ENCODE measurements around the gene ADARB2.

Gene ADARB2

GRCh38 chr10:1200866-1201807 is 536.2 kb downstream of the ADARB2 start (continued):
- TF ChIP-seq ZNF274 (IDR thresholded peaks at IDR 0.05; ENCODE audit: low read length) (no peak), ZNF274 (tag by site-specific recombination; IDR thresholded peaks at IDR 0.05; ENCODE audit: borderline replicate concordance) (no peak), HOXC10 (CRISPR knock-in tag; IDR thresholded peaks at IDR 0.05) (no peak), KLF16 (tag by site-specific recombination; IDR thresholded peaks at IDR 0.05) (no peak), ZNF211 (tag by site-specific recombination; IDR thresholded peaks at IDR 0.05; ENCODE audit: low read depth) (no peak), AEBP2 (tag by site-specific recombination; IDR thresholded peaks at IDR 0.05; ENCODE audit: borderline replicate concordance) (no peak)

- H3K4me1 ChIP-seq (ENCODE audit: control insufficient read depth, insufficient read depth, low read length): no peaks in the 10 kb centered on the region
- no peaks in the 10 kb centered on the region for H3K9me3 ChIP-seq (ENCODE audit: control insufficient read depth, insufficient read depth, low read depth, low read length)
- POLR2A ChIA-PET: no interaction called here
- CTCF ChIA-PET: no interaction called here
- H3K27ac ChIP-seq (ENCODE audit: extremely low read depth, low read depth, low read length): no peak overlapping the region
- H3K36me3 ChIP-seq (ENCODE audit: control insufficient read depth in 2 of 2, insufficient read depth in 1 of 2, low read length in 2 of 2): no peaks in the 10 kb centered on the region
- TF ChIP-seq ZNF274 (IDR thresholded peaks at IDR 0.05; ENCODE audit: low read length) (no peak), ZNF274 (tag by site-specific recombination; IDR thresholded peaks at IDR 0.05; ENCODE audit: borderline replicate concordance) (no peak), ZBTB20 (tag by site-specific recombination; IDR thresholded peaks at IDR 0.05) (no peak), ZNF701 (tag by site-specific recombination; IDR thresholded peaks at IDR 0.05) (no peak), ZBTB26 (tag by site-specific recombination; optimal IDR thresholded peaks at IDR 0.05) (no peak), ZNF623 (tag by site-specific recombination; IDR thresholded peaks at IDR 0.05) (no peak), ZBTB48 (tag by site-specific recombination; IDR thresholded peaks at IDR 0.05) (no peak), ZNF391 (tag by site-specific recombination; IDR thresholded peaks at IDR 0.05; ENCODE audit: borderline replicate concordance, low read depth) (no peak), ZNF626 (tag by site-specific recombination; IDR thresholded peaks at IDR 0.05) (no peak), ZNF394 (tag by site-specific recombination; IDR thresholded peaks at IDR 0.05; ENCODE audit: borderline replicate concordance) (no peak), ZNF571 (tag by site-specific recombination; IDR thresholded peaks at IDR 0.05) (no peak), ZNF704 (tag by site-specific recombination; IDR thresholded peaks at IDR 0.05) (no peak), ZNF777 (tag by site-specific recombination; IDR thresholded peaks at IDR 0.05; ENCODE audit: borderline replicate concordance) (no peak), ZNF19 (tag by site-specific recombination; IDR thresholded peaks at IDR 0.05; ENCODE audit: low read depth) (no peak)
- no peak overlapping the region for H3K4me3 ChIP-seq (ENCODE audit: low read depth, low read length)
Measured at GRCh38 chr10:1199897-1200721, 537.2 kb downstream of the ADARB2 start.
